CD4-positive, alpha-beta T cell treated with Interleukin-15 for 4 hours (primary cell): Measurements from ENCODE around the gene TMEM200B.
"Not testable (repeated sequence)": the region's sequence is repeated elsewhere in the genome, so short reads cannot be mapped to it uniquely, and the experiment has no call there.

Source experiments
- DNase-seq: peaks from one replicate; pipeline ENCODE4 v3.0.0-alpha.2; 2020; ENCODE audit warnings: low spot score

The TMEM200B gene

DNA sequence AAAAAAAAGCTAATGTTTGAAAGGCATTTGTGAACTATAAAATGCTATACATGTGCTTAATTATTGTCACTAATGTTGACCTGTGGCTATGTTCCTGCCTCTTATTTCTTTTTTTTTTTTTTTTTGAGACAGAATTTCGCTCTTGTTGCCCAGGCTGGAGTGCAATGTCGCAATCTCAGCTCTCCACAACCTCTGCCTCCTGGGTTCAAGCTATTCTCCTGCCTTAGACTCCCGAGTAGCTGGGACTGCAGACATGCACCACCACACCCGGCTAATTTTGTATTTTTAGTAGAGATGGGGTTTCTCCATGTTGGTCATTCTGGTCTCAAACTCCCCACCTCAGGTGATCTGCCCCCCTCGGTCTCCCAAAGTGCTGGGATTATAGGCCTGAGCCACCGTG lies 15.7 kb downstream of the TMEM200B start:
- not testable (repeated sequence) for DNase-seq

GRCh38 chr1:29105822-29106221 lies 17.9 kb downstream of the TMEM200B start:
- no peak for DNase-seq

GRCh38 chr1:29100487-29100886 lies 23.2 kb downstream of the TMEM200B start:
- DNase-seq: no peak

- no peak for DNase-seq
Measured at GRCh38 chr1:29099286-29099685, 24.4 kb downstream of the TMEM200B start.

DNA sequence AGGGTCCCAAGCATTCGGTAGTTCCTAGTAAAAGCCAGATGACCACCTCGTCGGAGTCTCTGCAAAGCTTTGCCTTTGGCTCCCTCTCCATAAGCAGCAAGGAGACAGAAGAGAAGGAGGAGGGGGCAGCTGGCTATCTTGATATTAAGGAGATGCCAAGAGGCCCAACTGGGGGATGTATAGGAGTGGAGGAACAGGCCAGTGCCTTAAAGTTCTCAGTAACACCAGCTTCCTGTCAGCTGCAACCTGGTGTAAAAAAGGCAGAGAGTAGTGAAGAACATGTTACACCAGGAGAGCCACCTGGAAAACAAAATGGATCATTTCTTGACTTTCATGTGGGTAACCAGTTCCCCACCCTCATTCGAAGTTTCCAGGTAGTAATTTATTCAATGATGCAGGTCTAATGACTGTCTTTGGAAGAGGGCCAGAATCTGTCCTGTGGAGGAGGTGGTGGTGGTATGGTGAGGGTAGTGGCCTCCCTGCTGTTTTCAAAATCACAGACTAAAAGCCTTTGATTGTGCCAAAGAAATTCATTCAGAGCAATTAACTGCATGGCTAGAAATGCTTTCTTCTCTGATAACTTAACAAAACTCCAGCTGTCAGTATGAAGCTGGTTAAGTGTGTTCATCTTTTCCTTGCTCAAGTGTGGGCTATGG lies 27.3 kb downstream of the TMEM200B start:
- DNase-seq: no peak

- no peak for DNase-seq
Measured at GRCh38 chr1:29094954-29095353, 28.7 kb downstream of the TMEM200B start.

DNA sequence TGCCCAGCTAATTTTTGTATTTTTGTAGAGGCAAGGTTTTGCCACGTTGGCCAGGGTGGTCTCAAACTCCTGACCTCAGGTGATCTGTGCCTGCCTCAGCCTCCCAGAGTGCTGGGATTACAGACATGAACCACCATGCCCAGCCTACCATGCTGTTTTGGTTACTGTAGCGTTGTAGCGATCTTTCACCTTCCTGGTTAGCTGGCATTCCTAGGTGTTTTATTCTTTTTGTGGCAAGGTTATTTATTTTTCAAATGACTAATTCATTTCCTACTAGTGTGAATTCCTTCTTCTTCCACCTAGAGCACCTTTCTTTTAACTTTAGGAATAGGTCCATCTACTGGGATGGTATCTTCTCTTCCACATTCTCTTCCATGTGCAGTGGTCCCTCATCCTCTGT lies 29.3 kb downstream of the TMEM200B start:
- no peak for DNase-seq

DNA sequence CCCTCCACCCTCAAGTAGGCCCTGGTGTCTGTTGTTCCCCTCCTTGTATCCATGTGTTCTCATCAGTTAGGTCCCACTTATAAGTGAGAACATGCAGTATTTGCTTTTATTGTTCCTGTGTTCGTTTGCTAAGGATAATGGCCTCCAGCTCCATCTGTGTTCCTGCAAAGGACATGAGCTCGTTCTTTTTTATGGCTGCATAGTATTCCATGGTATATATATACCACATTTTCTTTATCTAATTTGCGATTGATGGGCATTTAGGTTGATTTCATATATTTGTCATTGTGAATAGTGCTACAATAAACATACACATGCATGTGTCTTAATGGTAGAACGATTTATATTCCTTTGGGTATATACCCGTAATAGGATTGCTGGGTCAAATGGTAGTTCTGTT lies 31.0 kb downstream of the TMEM200B start:
- DNase-seq: not testable (repeated sequence)

DNA sequence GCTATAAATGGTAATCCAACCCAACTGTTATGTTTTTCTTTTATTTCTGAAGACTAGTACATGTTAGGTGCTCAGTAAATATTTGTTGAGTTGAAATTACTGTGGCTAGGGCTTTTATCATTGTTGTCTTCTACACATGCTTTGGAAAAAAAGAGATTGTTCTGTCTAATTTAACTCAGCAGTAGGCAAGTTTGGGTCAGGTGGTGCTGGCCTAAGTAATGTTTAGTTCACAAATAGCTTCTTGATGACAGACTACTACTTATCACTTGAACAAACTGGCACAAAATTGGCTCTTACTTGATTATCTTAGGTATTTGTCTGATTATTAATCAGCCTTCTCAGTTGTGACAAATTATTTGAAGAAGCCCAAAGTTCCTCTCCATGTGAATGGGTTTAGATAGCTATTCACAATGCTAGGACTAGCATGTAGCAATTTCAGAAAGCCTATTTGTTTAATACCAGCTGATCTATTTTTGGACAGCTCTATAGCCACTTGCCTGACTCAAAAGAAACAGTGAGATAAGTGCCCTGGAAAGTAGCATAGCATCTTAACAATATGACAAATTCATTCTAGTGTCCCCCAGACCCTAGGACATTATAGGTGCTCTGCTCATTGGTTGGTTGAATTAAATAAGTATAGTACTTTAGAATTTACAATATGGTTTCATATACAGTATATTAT lies 32.6 kb downstream of the TMEM200B start:
- DNase-seq: no peak

DNA sequence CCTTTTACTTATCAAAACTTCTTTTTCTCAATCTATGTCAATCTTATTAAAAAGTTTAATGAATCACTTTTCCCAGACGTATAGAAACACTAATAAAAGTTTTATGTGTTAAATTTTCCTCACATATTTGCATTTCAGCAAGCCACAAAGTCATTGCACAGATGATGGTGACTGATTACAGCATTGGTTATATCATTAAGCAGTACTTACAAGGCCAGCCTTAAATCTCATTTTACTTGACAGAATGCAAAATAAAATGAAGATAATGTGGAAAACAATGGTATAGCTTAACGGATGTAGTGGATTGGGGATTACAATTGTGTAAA lies 39.5 kb downstream of the TMEM200B start:
- no peak for DNase-seq

GRCh38 chr1:29083317-29084195 lies 40.1 kb downstream of the TMEM200B start:
- DNase-seq: no peak

GRCh38 chr1:29082519-29082918 lies 41.2 kb downstream of the TMEM200B start:
- no peak for DNase-seq

DNA sequence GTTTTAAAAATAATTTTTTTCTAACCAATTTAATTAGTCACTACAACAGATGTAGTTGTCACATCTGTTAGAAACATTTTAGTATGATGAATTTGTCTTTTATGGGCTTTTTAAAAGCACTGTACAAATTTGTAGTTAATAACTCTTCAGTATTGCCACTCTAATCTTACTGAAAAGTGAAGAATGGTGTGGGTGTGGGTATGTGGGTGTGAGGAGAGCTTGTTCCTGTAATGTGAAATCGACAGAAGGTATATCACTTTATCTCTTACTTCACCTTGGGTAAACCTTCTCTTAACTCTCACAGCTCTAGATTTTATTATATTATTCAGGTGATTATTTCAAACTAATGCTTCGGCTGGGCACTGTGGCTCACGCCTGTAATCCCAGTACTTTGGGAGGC lies 42.5 kb downstream of the TMEM200B start:
- DNase-seq: no peak

DNA sequence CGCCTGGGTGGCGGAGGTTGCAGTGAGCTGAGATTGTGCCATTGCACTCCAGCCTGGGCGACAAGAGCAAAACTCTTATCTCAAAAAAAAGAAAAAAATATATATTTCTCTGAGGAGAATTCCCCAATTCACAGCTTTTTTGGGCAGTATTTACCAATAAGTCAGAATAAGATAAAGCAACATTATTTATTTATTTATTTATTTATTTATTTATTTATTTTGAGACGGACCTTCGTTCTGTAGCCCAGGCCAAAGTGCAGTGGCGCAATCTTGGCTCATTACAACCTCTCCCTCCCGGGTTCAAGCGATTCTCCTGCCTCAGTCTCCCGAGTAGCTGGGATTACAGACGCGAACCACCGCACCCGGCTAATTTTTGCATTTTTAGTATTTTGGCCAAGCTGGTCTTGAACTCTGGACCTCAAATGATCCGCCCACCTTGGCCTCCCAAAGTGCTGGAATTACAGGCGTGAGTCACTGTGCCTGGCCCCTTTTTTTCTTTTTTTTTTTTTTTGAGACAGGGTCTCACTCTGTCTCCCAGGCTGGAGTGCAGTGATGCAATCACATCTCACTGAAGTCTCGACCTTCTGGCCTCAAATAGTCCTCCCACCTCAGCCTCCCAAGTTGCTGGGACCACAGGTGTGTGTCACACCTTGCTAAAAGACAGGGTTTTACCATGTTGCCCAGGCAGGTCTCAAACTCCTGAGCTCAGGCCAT lies 43.6 kb downstream of the TMEM200B start:
- not testable (repeated sequence) for DNase-seq

- no peak for DNase-seq
Measured at GRCh38 chr1:29077155-29077554, 46.5 kb downstream of the TMEM200B start.
